SK-N-MC (cell line): ENCODE data around the gene FADS2.
A peak's percentile ranks its signal among the peaks of the same experiment; 100 is the strongest.

ENCODE experiments used
- DNase-seq: peaks from one replicate; pipeline ENCODE4 v3.0.0-alpha.2; 2011; ENCODE audit warnings: low read depth, low spot score
- H3K27ac ChIP-seq: fragments of 200-600 bp; sonication (generic); 2 replicates; pipeline ENCODE4 v1.5.1; 2016; ENCODE audit warnings: mixed run types
- H3K36me3 ChIP-seq: fragments of 200-600 bp; sonication (generic); 2 replicates; pipeline ENCODE4 v1.6.1; 2017; ENCODE audit warnings: antibody characterized with exemption, low read length, mixed read lengths; ENCODE audit not compliant: insufficient read depth
- H3K4me3 ChIP-seq: fragments of 200-600 bp; sonication (generic); 2 replicates; pipeline ENCODE4 v1.5.1; 2016
- H3K9ac ChIP-seq: fragments of 200-600 bp; sonication (generic); 2 replicates; pipeline ENCODE4 v1.8.0; 2017; ENCODE audit warnings: mixed run types, mixed read lengths; ENCODE audit not compliant: insufficient read length
- H3K9me3 ChIP-seq: fragments of 200-600 bp; sonication (generic); 2 replicates; pipeline ENCODE4 v1.6.1; 2017; ENCODE audit warnings: low read depth, mild to moderate bottlenecking, antibody characterized with exemption, low read length, moderate library complexity, mixed read lengths
- EZH2 ChIP-seq: fragments of 200-600 bp; sonication (generic); IDR thresholded peaks from one replicate; pipeline ENCODE4 v1.6.1; 2017; ENCODE audit warnings: antibody characterized with exemption
- FOXP2 ChIP-seq: optimal IDR thresholded peaks from 2 replicates; pipeline ENCODE3; 2011; ENCODE audit warnings: mild to moderate bottlenecking, moderate library complexity; ENCODE audit not compliant: insufficient read depth; ENCODE audit errors: extremely low read length, control extremely low read depth
- POLR2AphosphoS5 ChIP-seq: IDR thresholded peaks from 2 replicates; pipeline ENCODE4 v1.6.1; 2012; ENCODE audit warnings: mild to moderate bottlenecking, low read depth, low read length, borderline replicate concordance

FADS2 gene

GRCh38 chr11:61864814-61865775 lies 37.0 kb downstream of the FADS2 start:
- no peak for DNase-seq
- Histone ChIP-seq H3K4me3 (no peak overlapping the region), H3K9ac (no peak overlapping the region), H3K27ac (no peak overlapping the region), H3K36me3 (peaks cover 48% of the 10 kb centered on the region), H3K9me3 (no peaks in the 10 kb centered on the region)
- TF ChIP-seq FOXP2 (no peak), EZH2 (no peak), POLR2AphosphoS5 (0 out of 2 replicates have a peak, but pooled peaks have one; percentile 21)

DNA sequence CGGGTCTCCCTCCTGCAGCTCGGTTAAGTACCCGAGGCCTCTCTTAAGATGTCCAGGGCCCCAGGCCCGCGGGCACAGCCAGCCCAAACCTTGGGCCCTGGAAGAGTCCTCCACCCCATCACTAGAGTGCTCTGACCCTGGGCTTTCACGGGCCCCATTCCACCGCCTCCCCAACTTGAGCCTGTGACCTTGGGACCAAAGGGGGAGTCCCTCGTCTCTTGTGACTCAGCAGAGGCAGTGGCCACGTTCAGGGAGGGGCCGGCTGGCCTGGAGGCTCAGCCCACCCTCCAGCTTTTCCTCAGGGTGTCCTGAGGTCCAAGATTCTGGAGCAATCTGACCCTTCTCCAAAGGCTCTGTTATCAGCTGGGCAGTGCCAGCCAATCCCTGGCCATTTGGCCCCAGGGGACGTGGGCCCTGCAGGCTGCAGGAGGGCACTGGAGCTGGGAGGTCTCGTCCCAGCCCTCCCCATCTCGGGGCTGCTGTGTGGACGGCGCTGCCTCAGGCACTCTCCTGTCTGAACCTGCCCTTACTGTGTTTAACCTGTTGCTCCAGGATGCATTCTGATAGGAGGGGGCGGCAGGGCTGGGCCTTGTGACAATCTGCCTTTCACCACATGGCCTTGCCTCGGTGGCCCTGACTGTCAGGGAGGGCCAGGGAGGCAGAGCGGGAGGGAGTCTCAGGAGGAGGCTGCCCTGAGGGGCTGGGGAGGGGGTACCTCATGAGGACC lies 38.3 kb downstream of the FADS2 start:
- no peak overlapping the region for H3K9ac ChIP-seq
- no peak overlapping the region for H3K4me3 ChIP-seq
- no peak for DNase-seq
- TF ChIP-seq FOXP2 (no peak), EZH2 (no peak), POLR2AphosphoS5 (no peak)
- peak overlapping the region; percentile 58 for H3K27ac ChIP-seq
- H3K9me3 ChIP-seq, result no peaks in the 10 kb centered on the region
- H3K36me3 ChIP-seq, result peaks cover 37% of the 10 kb centered on the region

DNA sequence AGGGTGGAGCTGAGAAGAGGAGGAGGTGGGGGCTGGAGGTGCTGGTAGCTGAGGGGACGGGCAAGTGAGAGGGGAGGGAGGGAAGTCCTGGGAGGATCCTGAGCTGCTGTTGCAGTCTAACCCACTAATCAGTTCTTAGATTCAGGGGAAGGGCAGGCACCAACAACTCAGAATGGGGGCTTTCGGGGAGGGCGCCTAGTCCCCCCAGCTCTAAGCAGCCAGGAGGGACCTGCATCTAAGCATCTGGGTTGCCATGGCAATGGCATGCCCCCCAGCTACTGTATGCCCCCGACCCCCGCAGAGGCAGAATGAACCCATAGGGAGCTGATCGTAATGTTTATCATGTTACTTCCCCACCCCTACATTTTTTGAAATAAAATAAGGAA lies 38.9 kb downstream of the FADS2 start:
- DNase-seq, result no peak
- peaks cover 32% of the 10 kb centered on the region for H3K36me3 ChIP-seq
- H3K27ac ChIP-seq, result peak overlapping the region; percentile 58
- TF ChIP-seq FOXP2 (no peak), POLR2AphosphoS5 (no peak), EZH2 (no peak)
- H3K9ac ChIP-seq, result no peak overlapping the region
- no peak overlapping the region for H3K4me3 ChIP-seq
- H3K9me3 ChIP-seq, result no peaks in the 10 kb centered on the region

DNA sequence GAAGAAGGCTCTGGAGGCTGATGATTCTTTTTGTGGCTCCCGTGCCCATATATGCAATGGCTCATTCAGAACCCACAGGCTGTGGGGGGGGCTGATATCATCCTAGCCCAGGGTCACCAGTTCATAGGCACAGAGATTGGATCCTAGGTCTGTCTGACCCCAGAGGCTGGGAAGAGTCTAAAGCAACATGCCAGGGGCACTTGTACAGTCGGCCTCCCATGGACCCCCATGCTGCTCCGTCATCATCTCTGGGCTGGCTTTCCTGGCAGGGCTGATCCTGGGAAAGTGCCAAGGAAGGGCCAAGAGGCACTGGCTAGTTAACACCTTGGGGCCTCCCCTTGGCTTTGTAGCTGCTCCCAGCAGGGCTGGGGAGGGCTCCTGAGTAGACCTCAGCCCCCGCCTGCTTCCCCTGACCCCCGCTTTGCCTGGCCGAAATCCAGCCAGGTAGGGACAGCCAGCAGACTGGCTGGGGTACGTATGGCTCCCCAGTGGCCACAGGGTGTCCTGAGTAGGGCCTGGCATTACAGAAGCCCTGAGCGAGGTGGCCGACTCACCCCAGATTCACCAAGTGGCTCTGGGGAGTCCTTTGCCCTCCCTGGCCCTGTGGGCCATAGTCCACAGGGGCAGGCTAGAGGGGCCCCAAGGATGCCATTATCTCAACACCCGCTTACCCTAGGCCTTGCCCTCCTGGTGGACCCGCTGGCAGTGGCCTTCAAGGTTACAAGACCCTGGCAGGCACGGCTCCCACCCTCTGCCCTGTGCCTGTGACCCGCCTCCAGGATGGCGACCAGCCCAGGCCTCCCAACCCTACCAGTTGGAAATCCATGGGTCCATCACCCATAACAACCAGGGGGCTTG lies 40.7 kb downstream of the FADS2 start:
- no peak for DNase-seq
- Histone ChIP-seq H3K27ac (no peak overlapping the region), H3K9me3 (no peaks in the 10 kb centered on the region), H3K36me3 (peaks cover 13% of the 10 kb centered on the region; the same call in 1 of the 2 replicates), H3K4me3 (no peak overlapping the region), H3K9ac (no peak overlapping the region)
- TF ChIP-seq FOXP2 (no peak), POLR2AphosphoS5 (peak; percentile 59), EZH2 (no peak)

DNA sequence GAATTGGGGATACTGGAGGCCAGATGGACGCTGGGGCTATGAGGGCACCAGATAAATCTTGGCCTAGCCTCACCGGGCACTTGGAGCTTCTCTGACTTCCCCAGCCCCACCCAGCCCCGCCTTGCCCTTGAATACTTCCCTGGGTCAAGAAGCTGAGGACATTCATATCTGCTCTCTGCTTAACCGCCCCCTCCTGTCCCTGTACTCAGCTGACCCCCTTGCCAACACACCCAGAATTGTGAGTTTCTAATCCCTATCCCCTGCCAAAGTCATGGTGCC lies 41.3 kb downstream of the FADS2 start:
- H3K9me3 ChIP-seq, result no peaks in the 10 kb centered on the region
- H3K9ac ChIP-seq, result no peak overlapping the region
- TF ChIP-seq FOXP2 (no peak), EZH2 (no peak), POLR2AphosphoS5 (no peak)
- H3K4me3 ChIP-seq, result no peak overlapping the region
- no peak overlapping the region for H3K27ac ChIP-seq
- H3K36me3 ChIP-seq, result peaks cover 12% of the 10 kb centered on the region; the same call in 1 of the 2 replicates
- DNase-seq, result no peak

GRCh38 chr11:61869708-61870451 lies 41.8 kb downstream of the FADS2 start:
- Histone ChIP-seq H3K9me3 (no peaks in the 10 kb centered on the region), H3K4me3 (0 out of 2 replicates have a peak overlapping the region, but pooled peaks have one; percentile 72), H3K36me3 (peaks cover 8% of the 10 kb centered on the region; the same call in 1 of the 2 replicates), H3K27ac (peak overlapping the region; percentile 78), H3K9ac (no peak overlapping the region)
- DNase-seq, result no peak
- no peak for TF ChIP-seq EZH2
- TF ChIP-seq POLR2AphosphoS5, result peak; percentile 42; the same call in 1 of the 2 replicates
- no peak for TF ChIP-seq FOXP2

GRCh38 chr11:61870541-61871031 lies 42.5 kb downstream of the FADS2 start:
- H3K27ac ChIP-seq, result peak overlapping the region; percentile 78
- peak; percentile 15 for TF ChIP-seq FOXP2
- no peak for TF ChIP-seq POLR2AphosphoS5
- H3K36me3 ChIP-seq, result peaks cover under 1% of the 10 kb centered on the region; the same call in 1 of the 2 replicates
- peak overlapping the region; percentile 56 for H3K9ac ChIP-seq
- peak overlapping the region; percentile 72 for H3K4me3 ChIP-seq
- DNase-seq, result no peak
- no peaks in the 10 kb centered on the region for H3K9me3 ChIP-seq
